Activated T-cell treated with anti-CD3 and anti-CD28 coated beads, Interleukin-2, amount 50 U/mL, for 72 hours (primary cell): ENCODE data around the gene SEC14L1. TPM values are rescaled to one million over a fixed set of nuclear protein-coding genes. Genes with fewer than 3 reads are reported as not detected.
"Not testable (repeated sequence)": the region's sequence is repeated elsewhere in the genome, so short reads cannot be mapped to it uniquely, and the experiment has no call there.

Experiments
- ATAC-seq, 2 donors: fragments of 150-1000 bp; cut with Tn5 transposase; replicated peaks in 1 of 2; 2 replicates each; pipeline ENCODE4 v1.10.0; 2021; ENCODE audit warnings: moderate library complexity in 2 of 2, mild to moderate bottlenecking in 1 of 2
- DNase-seq, 2 donors: peaks; one replicate each; pipeline ENCODE4 v3.0.0; 2021 to 2022; ENCODE audit warnings: mixed read lengths in 1 of 2
- H3K27ac Mint-ChIP-seq: one replicate; pipeline ENCODE4 v1.8.0; 2022; ENCODE audit warnings: mild to moderate bottlenecking, moderate library complexity, mixed read lengths
- H3K27me3 Mint-ChIP-seq: one replicate; pipeline ENCODE4 v1.8.0; 2022; ENCODE audit warnings: low read depth, mixed read lengths
- H3K36me3 Mint-ChIP-seq, 2 donors: one replicate each; pipeline ENCODE4 v1.8.0; 2022; ENCODE audit warnings: mixed read lengths in 2 of 2, mild to moderate bottlenecking in 1 of 2; ENCODE audit not compliant: insufficient read depth in 2 of 2
- H3K4me1 Mint-ChIP-seq: one replicate; pipeline ENCODE4 v1.8.0; 2022; ENCODE audit warnings: low read depth, mixed read lengths
- H3K4me3 Mint-ChIP-seq, 2 donors: one replicate each; pipeline ENCODE4 v1.8.0; 2022; ENCODE audit warnings: mild to moderate bottlenecking in 2 of 2, mixed read lengths in 2 of 2, moderate library complexity in 2 of 2
- H3K9me3 Mint-ChIP-seq, 2 donors: one replicate each; pipeline ENCODE4 v1.8.0; 2022; ENCODE audit warnings: mixed read lengths in 2 of 2
- total RNA-seq, 2 donors: library from RNA; stranded (reverse); gene quantifications; one replicate each; pipeline ENCODE4 v1.2.3, GENCODE V29; 2022

The SEC14L1 gene
- total RNA-seq, 2 donors from 2014 or later: 175 to 204 TPM

DNA sequence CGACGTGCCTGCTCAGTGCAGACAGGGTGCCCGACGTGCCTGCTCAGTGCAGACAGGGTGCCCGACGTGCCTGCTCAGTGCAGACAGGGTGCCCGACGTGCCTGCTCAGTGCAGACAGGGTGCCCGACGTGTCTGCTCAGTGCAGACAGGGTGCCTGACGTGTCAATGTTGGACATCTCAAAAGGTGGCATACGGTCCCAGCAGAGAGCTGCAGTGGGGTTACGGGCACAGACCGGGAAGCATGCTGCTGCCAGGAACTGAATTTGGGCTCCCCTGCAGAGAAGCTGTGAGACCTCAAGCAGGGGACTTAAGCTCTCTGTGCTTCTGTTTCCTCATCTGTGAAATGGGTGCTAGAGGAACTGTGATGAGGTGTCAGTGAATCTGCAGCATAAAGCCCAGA, 115.2 kb downstream of the SEC14L1 start:
- H3K36me3 Mint-ChIP-seq, H3K4me1 Mint-ChIP-seq, H3K9me3 Mint-ChIP-seq, H3K27ac Mint-ChIP-seq, ATAC-seq, H3K27me3 Mint-ChIP-seq, H3K4me3 Mint-ChIP-seq, DNase-seq: not testable (repeated sequence)

DNA sequence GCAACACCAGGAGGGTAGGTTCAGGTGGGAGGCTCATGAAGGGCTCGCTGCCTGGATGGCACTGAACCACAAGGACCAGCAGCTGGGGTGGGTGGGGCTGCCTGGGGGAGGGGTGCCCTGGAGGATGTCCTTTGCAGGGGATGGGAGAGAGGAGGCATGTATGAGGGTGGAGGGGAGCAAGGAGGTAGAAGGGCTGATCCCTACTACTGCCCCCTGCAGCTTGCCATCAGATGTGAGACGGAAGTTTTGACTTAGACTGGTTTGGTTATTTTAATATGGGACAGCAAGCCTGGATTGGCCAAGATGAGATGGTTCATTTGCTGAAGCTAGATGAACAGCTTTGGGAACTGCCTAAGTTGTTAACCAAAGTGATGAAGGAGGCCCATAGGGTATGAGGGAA, 115.9 kb downstream of the SEC14L1 start:
- Mint-ChIP-seq H3K27ac (no peak overlapping the region), H3K9me3 (no peaks in the 10 kb centered on the region), H3K4me3 (no peak overlapping the region), H3K4me1 (no peaks in the 10 kb centered on the region), H3K27me3 (peaks cover 10% of the 10 kb centered on the region), H3K36me3 (no peaks in the 10 kb centered on the region)
- DNase-seq: no peak
- no peak for ATAC-seq

DNA sequence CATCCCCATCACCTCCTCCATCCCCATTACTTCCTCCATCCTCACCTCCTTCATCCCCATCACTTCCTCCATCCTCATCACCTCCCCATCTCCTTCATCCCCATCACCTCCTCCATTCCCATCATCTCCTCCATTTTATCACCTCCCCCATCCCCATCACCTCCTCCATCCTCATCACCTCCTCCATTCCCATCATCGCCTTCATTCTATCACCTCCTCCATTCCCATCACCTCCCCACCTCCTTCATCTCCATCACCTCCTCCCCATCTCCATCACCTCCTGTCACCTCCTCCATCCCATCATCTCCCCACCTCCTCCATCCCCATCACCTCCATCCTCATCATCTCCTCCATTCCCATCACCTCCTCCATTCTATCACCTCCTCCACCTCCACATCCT, 116.4 kb downstream of the SEC14L1 start:
- Mint-ChIP-seq H3K27ac (no peak overlapping the region), H3K27me3 (peaks cover 10% of the 10 kb centered on the region), H3K4me1 (no peaks in the 10 kb centered on the region), H3K9me3 (no peaks in the 10 kb centered on the region), H3K36me3 (no peaks in the 10 kb centered on the region), H3K4me3 (no peak overlapping the region)
- ATAC-seq (no peak), DNase-seq (no peak)

DNA sequence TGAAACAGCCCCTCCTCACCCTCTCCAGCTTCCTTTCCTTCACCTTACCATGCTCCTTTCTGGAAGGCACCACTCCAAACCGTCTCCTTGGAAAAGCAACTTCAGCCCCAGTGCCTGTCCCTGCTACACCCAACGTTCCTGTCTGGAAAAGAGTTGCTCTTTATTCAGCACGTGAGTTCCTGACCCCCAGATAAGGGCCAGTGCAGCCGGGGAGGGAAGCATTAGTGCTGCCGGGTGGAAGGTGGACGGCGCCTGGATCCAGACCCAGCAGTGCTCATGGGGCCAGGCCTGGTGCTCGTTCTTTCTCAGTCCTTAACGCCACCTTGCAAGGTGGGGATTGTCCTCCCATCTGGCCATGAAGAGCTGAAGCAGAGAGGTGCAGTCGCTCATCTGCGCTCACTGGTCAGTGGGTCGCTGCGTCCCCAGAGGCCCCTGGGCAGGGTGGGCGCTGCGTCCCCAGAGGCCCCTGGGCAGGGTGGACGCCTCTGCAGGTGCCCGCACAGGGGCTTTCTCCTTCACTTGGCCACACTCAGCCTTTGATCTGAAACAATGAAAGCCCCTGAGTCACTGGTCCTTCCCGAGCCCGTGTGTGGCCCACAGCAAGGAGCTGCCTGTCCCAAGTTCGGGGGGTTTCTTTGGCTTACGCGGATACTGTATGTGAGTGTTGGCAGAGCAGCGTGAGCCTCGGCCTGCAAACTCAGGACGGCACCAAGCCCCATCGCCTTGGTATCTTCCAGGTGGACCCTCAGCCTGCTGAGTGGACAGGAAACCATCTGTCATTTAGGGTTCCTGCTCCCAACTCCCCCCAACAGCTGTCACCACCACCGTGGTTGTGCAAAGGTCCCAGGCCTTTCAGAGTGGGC, 117.1 kb downstream of the SEC14L1 start:
- Mint-ChIP-seq H3K4me3 (no peak overlapping the region), H3K36me3 (no peaks in the 10 kb centered on the region), H3K27ac (no peak overlapping the region), H3K4me1 (no peaks in the 10 kb centered on the region), H3K27me3 (peaks cover 10% of the 10 kb centered on the region), H3K9me3 (no peaks in the 10 kb centered on the region)
- ATAC-seq (no peak), DNase-seq (no peak)

DNA sequence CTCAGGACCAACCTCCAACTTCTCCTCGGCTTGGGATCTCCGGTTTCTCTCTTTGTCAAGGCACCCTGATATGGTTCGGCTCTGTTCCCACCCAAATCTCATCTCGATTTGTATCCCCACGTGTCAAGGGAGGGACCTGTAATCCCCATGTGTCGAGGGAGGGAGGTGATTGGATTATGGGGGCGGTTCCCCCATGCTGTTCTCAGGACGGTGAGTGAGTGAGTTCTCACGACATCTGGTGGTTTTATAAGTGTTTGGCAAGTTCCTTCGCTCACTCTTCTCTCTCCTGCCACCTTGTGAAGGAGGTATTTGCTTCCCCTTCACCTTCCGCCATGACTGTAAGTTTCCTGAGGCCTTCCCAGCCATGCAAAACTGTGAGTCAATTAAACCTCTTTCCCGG, 117.9 kb downstream of the SEC14L1 start:
- Mint-ChIP-seq H3K4me3 (no peak overlapping the region), H3K27ac (no peak overlapping the region), H3K36me3 (no peaks in the 10 kb centered on the region), H3K4me1 (no peaks in the 10 kb centered on the region), H3K9me3 (no peaks in the 10 kb centered on the region), H3K27me3 (peaks cover 10% of the 10 kb centered on the region)
- no peak for ATAC-seq
- no peak for DNase-seq

DNA sequence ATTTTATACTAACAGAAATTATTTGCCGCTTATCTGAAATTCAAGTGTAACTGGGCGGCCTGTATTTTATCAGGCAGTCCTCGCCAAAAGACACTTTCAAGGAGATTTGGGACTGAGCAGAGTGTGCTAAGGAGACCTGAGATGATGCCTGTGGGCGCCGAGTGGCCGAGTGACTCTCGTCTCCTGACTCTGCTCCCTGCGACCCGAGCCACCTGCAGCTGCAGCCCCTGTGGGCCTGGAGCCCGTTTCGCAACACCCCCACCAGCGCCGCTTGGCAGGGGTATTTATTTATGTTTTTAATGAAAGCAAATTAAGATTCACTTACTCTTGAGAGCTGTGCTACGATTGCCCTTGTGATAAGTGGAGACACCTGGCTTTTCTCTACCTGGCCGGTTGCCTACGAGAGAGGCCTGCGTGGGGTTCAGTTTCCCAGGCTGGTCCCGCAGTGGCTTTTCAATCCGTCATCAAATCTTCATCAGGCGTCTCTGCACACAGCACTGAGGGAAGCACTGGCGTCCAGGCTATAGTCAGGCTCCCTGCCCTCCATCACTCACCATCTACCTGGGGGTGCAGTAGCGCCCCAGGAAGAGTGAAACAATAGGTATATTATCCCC, 124.0 kb downstream of the SEC14L1 start:
- no peak overlapping the region for H3K4me3 Mint-ChIP-seq
- no peak for ATAC-seq
- no peak overlapping the region for H3K27ac Mint-ChIP-seq
- no peak for DNase-seq
- no peaks in the 10 kb centered on the region for H3K27me3 Mint-ChIP-seq
- no peaks in the 10 kb centered on the region for H3K9me3 Mint-ChIP-seq
- H3K36me3 Mint-ChIP-seq: no peaks in the 10 kb centered on the region
- no peaks in the 10 kb centered on the region for H3K4me1 Mint-ChIP-seq

DNA sequence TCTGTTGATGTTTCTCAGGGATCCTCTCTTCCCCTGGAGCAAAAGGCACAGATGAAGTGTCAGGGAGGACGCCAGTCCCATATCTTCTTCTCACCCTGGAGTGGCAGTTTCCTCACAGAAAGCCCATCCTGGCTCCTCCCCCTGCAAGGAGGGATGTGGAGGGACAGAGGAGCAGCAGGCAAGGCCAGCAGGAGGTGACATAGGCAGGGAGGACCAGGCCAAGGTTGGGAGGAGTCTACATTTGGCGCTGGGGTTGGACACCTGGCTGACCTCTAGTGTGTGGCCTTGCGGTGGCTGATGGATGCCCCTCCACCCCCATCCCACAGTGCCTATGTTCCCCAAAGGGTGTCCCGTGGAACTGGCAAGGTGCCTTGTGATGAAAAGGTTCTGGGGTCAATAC, 125.4 kb downstream of the SEC14L1 start:
- H3K27ac Mint-ChIP-seq: no peak overlapping the region
- DNase-seq (no peak), ATAC-seq (no peak)
- no peaks in the 10 kb centered on the region for H3K36me3 Mint-ChIP-seq
- H3K9me3 Mint-ChIP-seq: no peaks in the 10 kb centered on the region
- H3K27me3 Mint-ChIP-seq: no peaks in the 10 kb centered on the region
- no peak overlapping the region for H3K4me3 Mint-ChIP-seq
- H3K4me1 Mint-ChIP-seq: no peaks in the 10 kb centered on the region
